HG02763 (cell line): Measurements from ENCODE around the gene IRGC.
"Not testable (repeated sequence)": the region's sequence is repeated elsewhere in the genome, so short reads cannot be mapped to it uniquely, and the experiment has no call there.

Experiments used
- ATAC-seq: cut with Tn5 transposase; IDR thresholded peaks from one replicate; pipeline ENCODE4 v1.9.1; 2021; ENCODE audit warnings: mild to moderate bottlenecking, moderate library complexity; ENCODE audit not compliant: unreplicated experiment

IRGC gene, protein sequence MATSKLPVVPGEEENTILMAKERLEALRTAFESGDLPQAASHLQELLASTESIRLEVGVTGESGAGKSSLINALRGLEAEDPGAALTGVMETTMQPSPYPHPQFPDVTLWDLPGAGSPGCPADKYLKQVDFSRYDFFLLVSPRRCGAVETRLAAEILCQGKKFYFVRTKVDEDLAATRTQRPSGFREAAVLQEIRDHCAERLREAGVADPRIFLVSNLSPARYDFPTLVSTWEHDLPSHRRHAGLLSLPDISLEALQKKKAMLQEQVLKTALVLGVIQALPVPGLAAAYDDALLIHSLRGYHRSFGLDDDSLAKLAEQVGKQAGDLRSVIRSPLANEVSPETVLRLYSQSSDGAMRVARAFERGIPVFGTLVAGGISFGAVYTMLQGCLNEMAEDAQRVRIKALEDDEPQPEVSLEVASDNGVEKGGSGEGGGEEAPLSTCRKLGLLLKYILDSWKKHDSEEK

DNA sequence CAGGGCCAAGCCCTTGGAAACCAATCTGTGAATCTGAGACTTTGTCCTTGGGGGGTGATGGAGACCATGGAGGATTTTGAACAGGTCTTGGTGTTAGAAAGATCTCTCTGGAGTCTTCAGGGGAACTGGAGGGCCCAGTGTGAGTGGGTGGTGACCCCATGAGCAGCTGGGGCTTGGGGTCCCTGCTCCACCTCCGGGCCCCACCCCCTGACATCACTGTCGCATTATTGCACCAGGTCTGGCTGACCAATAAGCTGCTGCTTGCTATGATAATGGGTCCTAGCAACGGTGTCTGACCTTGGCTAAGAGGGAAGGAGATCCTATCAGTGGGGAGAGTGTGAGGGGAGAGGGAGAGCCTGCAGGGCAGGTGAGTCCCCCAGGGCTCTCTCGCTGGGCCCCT, at the start of gene IRGC:
Gene IRGC (plus strand): TSS at position 301 of the 400 bp plus-strand sequence. CDS start 2,483 bp downstream, outside the sequence.
- no peak for ATAC-seq

GRCh38 chr19:43667126-43667875, 48.6 kb upstream of the IRGC start:
- no peak for ATAC-seq

DNA sequence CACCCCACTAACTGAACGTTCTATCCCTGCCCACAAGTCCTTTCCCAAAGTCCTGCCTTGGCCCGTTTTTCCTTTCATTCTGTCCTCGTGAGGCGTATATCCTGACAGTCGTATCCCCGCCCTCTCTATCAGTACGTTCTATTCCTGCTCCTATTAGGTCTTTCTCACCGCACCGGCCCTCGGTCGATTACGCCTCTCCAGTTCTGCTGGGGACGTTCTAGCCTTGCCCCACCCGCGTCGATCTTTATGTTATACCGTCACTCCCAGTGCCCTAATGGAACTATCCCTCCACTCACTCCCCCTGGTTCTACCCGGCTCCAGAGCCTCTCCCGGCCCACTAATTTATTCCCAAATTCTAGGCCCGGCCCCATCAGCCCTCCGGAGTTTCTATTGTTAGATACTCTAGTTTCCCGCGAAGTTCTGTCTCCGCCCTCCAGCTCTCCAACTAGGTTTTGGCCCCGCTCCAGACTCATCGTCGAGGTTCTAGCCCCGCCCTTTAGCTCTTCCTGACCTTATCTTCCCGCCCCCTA, 47.9 kb upstream of the IRGC start:
- ATAC-seq: no peak

DNA sequence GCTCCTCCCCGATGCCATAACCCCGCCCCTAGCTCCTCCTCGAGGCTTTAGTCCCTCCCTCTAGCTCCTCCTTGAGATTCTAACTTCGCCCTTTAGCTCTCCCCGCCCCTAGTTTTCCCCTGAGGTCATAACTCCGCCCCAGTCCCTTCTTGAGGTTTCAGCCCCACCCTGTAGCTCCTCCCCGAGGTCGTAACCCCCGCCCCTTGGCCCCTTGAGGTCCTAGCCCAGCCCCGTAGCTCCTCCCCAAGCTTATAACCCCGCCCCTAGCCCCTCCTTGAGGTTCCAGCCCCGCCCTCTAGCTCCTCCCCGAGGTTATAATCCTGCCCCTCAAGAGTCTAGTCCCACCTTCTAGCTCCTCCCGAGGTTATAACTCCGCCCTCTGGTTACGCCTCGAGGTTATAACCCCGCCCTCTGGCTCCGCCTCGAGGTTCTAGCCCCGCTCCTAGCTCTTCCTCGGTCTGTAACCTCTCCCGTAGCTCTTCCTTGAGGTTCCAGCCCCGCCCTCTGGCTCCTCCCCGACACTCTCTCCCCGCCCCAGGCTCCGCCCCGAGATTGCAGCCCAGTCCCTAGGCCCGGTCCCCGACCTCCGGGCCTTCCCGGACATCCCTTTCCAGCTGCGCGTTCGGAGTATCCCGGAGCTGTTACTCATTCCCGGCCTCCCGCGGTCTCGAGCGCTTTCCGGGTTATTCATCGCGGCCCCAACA, 47.3 kb upstream of the IRGC start:
- peak; percentile 86 for ATAC-seq

DNA sequence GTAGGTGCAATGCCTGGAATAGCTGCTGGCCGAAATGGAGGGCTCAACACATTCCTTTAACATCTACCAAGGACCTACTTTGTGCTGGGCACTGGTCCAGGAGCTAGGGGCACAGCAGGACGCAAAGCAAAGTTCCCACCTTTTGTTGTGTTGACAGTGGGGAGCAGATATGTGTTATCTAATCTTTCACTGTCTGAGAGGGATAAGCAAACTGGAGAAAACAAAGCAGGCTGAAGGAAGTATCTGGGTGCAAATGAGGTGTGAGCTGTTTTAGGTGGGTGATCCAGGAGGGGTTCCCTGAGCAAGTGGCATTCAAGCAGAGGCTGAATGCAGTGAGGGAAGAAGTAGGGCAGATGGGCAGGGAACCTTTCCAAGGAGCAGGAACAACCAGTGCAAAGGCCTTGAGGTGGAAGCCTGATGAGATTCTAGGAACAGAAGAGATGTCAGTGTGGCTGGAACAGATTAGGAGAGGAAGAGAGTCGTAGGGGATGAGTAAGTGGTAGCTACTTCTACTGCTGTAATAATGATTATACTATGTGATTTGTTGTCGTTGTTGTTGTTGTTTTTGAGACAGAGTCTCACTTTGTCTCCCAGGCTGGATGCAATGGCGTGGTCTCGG, 43.7 kb upstream of the IRGC start:
- ATAC-seq: no peak

- no peak for ATAC-seq
These were observed 42.2 kb upstream of the IRGC start for GRCh38 chr19:43673637-43674036.

DNA sequence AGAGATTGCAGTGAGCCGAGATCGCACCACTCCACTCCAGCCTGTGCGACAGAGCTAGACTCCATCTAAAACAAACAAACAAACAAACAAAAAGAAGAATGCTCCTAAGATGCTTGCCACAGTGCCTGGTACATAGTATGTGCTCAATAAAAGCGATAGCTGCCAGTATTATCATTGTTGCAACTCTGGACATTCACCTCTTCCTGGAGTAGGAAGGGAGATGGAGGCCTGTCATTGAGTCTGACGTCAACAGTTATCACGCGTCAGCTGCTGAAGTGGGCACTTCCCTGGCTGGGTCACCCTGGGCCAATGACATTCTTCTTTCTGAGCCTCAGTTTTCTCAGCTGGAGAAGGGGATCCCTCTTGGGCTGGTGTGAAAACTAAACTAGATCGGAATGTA, 41.7 kb upstream of the IRGC start:
- ATAC-seq: no peak

DNA sequence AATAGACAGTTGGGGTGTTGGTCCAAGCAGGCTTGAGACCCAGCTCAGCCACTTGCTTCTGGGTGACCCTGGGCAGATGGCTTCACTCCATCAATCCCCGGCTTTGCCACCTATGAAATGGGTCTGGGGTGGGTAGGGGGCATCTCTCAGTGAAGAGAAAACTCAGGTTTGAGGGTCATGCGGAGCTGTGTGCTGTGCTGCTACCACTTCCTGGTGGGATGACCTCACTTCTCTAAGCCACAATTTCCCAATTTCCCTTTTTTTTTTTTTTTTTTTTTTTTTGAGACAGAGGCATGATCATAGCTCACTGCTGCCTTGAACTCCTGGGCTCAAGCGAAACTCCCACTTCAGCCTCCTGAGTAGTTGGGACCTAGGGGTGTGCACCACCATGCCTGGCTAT, 41.3 kb upstream of the IRGC start:
- no peak for ATAC-seq

DNA sequence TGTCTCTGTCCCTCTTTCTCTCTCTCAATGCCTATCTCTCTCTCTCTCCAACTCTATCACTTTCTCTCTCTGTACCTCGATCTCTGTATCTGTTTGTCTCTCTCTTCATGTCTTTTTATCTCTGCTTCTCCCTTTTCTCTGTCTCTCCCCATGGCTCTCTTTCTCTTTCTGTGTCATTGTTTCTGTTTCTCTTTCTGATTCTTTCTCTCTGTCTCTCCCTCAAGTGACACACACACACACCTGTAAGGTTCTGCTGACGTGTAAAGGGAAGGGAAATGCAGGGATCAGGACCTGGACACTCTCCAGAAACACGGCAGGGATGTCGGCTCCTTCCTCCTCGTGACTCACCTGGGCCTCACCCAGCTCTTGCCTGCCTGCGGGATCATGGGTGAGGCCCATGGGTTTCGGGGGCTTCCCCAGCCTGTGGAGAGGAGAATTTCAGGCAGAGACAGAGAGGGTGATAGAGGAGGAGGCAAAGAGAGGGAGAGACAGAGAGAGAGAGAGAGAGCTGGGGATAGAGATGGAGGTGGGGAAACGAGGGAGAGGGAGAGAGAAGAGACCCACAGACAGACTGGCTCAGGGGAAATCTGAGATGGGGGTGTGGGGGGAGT, 40.5 kb upstream of the IRGC start:
- no peak for ATAC-seq

GRCh38 chr19:43675906-43676305, 40.0 kb upstream of the IRGC start:
- ATAC-seq: no peak

DNA sequence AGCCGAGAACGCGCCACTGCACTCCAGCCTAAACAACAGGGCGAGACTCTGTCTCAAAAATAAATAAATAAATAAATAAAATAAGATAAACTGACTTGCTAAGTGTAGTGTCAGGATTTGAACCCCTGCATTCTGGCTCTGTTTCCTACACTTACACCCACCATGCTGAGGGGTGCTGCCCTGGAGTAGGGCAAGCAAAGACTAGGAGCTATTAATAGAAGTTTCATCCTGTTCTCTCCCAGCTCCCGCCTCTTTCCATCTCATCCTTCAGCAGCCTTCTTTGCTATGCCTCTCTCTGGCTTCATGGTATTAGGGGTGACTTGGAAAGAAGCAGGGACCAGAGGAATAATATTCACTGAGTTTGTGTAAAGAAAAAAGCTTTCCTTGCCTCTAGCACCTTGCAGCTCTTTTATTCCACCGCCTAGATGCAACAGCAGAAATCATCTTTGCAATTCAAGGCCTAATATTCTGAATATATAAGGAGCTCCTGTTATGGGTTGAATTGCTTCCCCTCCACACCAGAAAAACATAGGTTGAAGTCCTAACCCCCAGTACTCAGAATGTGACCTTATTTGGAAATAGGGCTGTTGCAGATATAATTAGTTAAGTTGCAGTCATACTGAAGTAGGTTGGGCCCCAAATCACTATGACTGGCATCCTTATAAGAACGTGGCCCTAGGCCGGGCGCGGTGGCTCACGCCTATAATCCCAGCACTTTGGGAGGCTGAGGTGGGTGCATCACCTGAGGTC, 37.2 kb upstream of the IRGC start:
- ATAC-seq: no peak

GRCh38 chr19:43681821-43682220, 34.1 kb upstream of the IRGC start:
- no peak for ATAC-seq

DNA sequence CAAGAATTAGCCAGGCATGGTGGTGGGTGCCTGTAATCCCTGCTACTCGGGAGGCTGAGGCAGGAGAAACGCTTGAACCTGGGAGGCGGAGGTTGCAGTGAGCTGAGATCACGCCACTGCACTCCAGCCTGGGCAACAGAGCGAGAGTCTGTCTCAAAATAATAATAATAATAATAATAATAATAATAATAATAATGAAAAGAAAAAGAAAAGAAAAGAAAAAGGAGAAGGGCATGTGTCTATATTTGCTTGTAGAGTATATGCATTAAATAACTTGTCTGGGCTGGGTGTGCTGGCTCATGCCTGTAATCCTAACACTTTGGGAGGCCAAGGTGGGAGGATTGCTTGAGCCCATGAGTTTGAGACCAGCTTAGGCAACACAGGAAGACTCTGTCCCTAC, 33.6 kb upstream of the IRGC start:
- ATAC-seq: not testable (repeated sequence)

- no peak for ATAC-seq
These were observed 32.8 kb upstream of the IRGC start for GRCh38 chr19:43682824-43683661.

DNA sequence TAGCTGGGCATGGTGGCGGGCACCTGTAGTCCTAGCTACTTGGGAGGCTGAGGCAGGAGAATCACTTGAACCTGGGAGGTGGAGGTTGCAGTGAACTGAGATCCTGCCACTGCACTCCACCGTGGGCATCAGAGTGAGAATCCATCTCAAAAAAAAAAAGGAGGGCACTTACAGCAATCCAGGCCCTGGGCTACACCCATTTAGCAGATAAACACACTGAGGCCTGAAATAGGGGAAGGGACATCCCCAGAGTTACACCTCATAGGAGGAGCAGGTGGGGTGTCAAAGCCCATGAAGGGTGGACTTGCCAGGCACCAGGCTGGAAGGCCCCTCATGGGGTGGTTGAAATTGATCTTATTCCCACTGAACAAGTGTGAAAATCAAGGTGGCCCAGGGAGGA, 32.0 kb upstream of the IRGC start:
- no peak for ATAC-seq

DNA sequence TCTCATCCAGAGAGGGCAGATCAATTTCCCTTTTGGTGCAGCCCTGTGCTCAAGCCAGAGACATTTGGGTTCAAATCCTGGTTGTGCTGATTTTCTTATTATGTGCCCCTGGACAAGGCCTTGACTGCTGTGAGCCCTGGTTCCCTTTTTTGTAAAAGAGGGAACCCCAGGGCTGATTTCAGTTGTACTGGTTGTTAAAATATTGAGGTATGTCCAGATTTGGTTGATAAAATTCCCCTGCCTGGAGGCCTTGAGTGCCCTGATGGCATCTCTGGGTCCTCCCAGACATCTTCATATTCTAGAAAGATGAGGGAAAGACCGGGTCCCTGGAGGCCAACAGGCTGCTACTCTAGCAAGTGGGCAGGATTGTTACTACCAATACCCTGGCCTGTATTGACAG, 31.6 kb upstream of the IRGC start:
- no peak for ATAC-seq

GRCh38 chr19:43687660-43687997, 28.2 kb upstream of the IRGC start:
- no peak for ATAC-seq

- ATAC-seq: no peak
These were observed 27.7 kb upstream of the IRGC start for GRCh38 chr19:43688059-43688701.
